Activated CD4-positive, alpha-beta T cell treated with anti-CD3 and anti-CD28 coated beads for 36 hours (primary cell): ENCODE measurements around the gene CNTN4. TPM values are rescaled to one million over a fixed set of nuclear protein-coding genes. Genes with fewer than 3 reads are reported as not detected.
"Not testable (repeated sequence)": the region's sequence is repeated elsewhere in the genome, so short reads cannot be mapped to it uniquely, and the experiment has no call there.

Experiments used
- ATAC-seq: fragments of 200-7000 bp; cut with Tn5 transposase; one replicate; pipeline ENCODE4 v1.10.0; 2021; ENCODE audit warnings: mild to moderate bottlenecking, moderate library complexity
- CTCF ChIA-PET: fragments of 350-600 bp; sonication (Branson Sonifier 250); formaldehyde crosslinking; loops from one replicate; lab custom pipeline; 2021; ENCODE audit warnings: antibody characterized with exemption; lab: Charles Lee
- POLR2A ChIA-PET: fragments of 350-600 bp; sonication (Branson Sonifier 250); formaldehyde crosslinking; loops from one replicate; lab custom pipeline; 2021; ENCODE audit warnings: antibody characterized with exemption, inconsistent platforms; lab: Charles Lee
- DNase-seq: peaks from one replicate; pipeline ENCODE4 v3.0.0-alpha.2; 2020
- H3K27ac Mint-ChIP-seq: one replicate; pipeline ENCODE4 v1.8.0; 2021; ENCODE audit warnings: mixed read lengths
- H3K27me3 Mint-ChIP-seq: one replicate; pipeline ENCODE4 v1.8.0; 2021; ENCODE audit warnings: mixed read lengths
- H3K36me3 Mint-ChIP-seq: one replicate; pipeline ENCODE4 v1.8.0; 2021; ENCODE audit warnings: low read depth, mixed read lengths
- H3K4me1 Mint-ChIP-seq: one replicate; pipeline ENCODE4 v1.8.0; 2021; ENCODE audit warnings: mixed read lengths
- H3K4me3 Mint-ChIP-seq: one replicate; pipeline ENCODE4 v1.8.0; 2021; ENCODE audit warnings: mild to moderate bottlenecking, moderate library complexity, mixed read lengths
- H3K9me3 Mint-ChIP-seq: one replicate; pipeline ENCODE4 v1.8.0; 2021; ENCODE audit warnings: low read depth, mixed read lengths
- intact Hi-C, 2 experiments: fragments of 100-400 bp; cut with DNase I in 1 of 2; cut with micrococcal nuclease in 1 of 2; formaldehyde crosslinking; loops; one replicate each; pipeline versions ENCODE4 v1.14.2 to v1.15.1; 2022 to 2024; cut with DNase I, micrococcal nuclease
- total RNA-seq, 2 experiments: library from RNA; stranded (reverse); gene quantifications; one replicate each; pipeline ENCODE4 v1.2.3, GENCODE V29; 2021

CNTN4 gene
- total RNA-seq, 2 experiments from 2014 or later: not detected

- ATAC-seq: no peak
- CTCF ChIA-PET: interaction anchor here (0.7 kb wide), 1 partner anchor 634 kb away, joined by 3 read pairs; no protein-coding TSS in a partner anchor
- no peaks in the 10 kb centered on the region for H3K9me3 Mint-ChIP-seq
- no peaks in the 10 kb centered on the region for H3K27me3 Mint-ChIP-seq
- POLR2A ChIA-PET: no interaction called here
- H3K4me3 Mint-ChIP-seq: no peak overlapping the region
- no peaks in the 10 kb centered on the region for H3K36me3 Mint-ChIP-seq
- no peaks in the 10 kb centered on the region for H3K4me1 Mint-ChIP-seq
- intact Hi-C loops: no loop called here
- DNase-seq: no peak
- no peak overlapping the region for H3K27ac Mint-ChIP-seq
Observed at GRCh38 chr3:2525968-2526367, 427.3 kb downstream of the CNTN4 start.

GRCh38 chr3:2526926-2527325 lies 428.3 kb downstream of the CNTN4 start:
- no peak overlapping the region for H3K4me3 Mint-ChIP-seq
- POLR2A ChIA-PET: no interaction called here

GRCh38 chr3:2527328-2527727 lies 428.7 kb downstream of the CNTN4 start:
- H3K36me3 Mint-ChIP-seq, CTCF ChIA-PET, ATAC-seq, H3K9me3 Mint-ChIP-seq, H3K4me1 Mint-ChIP-seq, H3K27ac Mint-ChIP-seq, intact Hi-C loops, H3K4me3 Mint-ChIP-seq, H3K27me3 Mint-ChIP-seq, POLR2A ChIA-PET, DNase-seq: not testable (repeated sequence)

More at GRCh38 chr3:2526926-2527325, 428.3 kb downstream of the CNTN4 start:
- intact Hi-C loops: no loop called here
- CTCF ChIA-PET: no interaction called here
- H3K4me1 Mint-ChIP-seq: no peaks in the 10 kb centered on the region
- no peaks in the 10 kb centered on the region for H3K36me3 Mint-ChIP-seq
- H3K9me3 Mint-ChIP-seq: no peaks in the 10 kb centered on the region
- no peak for DNase-seq
- no peak for ATAC-seq
- no peak overlapping the region for H3K27ac Mint-ChIP-seq
- H3K27me3 Mint-ChIP-seq: no peaks in the 10 kb centered on the region

GRCh38 chr3:2534767-2535166 lies 436.1 kb downstream of the CNTN4 start:
- H3K4me1 Mint-ChIP-seq, intact Hi-C loops, CTCF ChIA-PET, H3K36me3 Mint-ChIP-seq, DNase-seq, H3K27ac Mint-ChIP-seq, POLR2A ChIA-PET, H3K27me3 Mint-ChIP-seq, H3K9me3 Mint-ChIP-seq, ATAC-seq, H3K4me3 Mint-ChIP-seq: not testable (repeated sequence)

- DNase-seq: no peak
- intact Hi-C loops: no loop called here
- Mint-ChIP-seq H3K4me1 (no peaks in the 10 kb centered on the region), H3K27me3 (peaks cover 1% of the 10 kb centered on the region), H3K27ac (no peak overlapping the region), H3K4me3 (no peak overlapping the region), H3K9me3 (peaks cover 3% of the 10 kb centered on the region), H3K36me3 (no peaks in the 10 kb centered on the region)
- ChIA-PET POLR2A (no interaction called here), CTCF (no interaction called here)
- ATAC-seq: no peak
Observed at GRCh38 chr3:2535206-2535605, 436.5 kb downstream of the CNTN4 start.

GRCh38 chr3:2536575-2536974 lies 437.9 kb downstream of the CNTN4 start:
- intact Hi-C loops: no loop called here
- no peak for ATAC-seq
- ChIA-PET CTCF (no interaction called here), POLR2A (no interaction called here)
- Mint-ChIP-seq H3K27ac (no peak overlapping the region), H3K9me3 (peaks cover 3% of the 10 kb centered on the region), H3K36me3 (no peaks in the 10 kb centered on the region), H3K4me1 (no peaks in the 10 kb centered on the region), H3K27me3 (peaks cover 2% of the 10 kb centered on the region), H3K4me3 (no peak overlapping the region)
- DNase-seq: no peak

- Mint-ChIP-seq H3K4me1 (no peaks in the 10 kb centered on the region), H3K4me3 (no peak overlapping the region), H3K27ac (no peak overlapping the region), H3K27me3 (peaks cover 2% of the 10 kb centered on the region), H3K9me3 (no peaks in the 10 kb centered on the region), H3K36me3 (no peaks in the 10 kb centered on the region)
- ATAC-seq (no peak), DNase-seq (peak; percentile 20)
- CTCF ChIA-PET: no interaction called here
- POLR2A ChIA-PET: no interaction called here
- intact Hi-C loops: no loop called here
Observed at GRCh38 chr3:2540115-2540514, 441.4 kb downstream of the CNTN4 start.

GRCh38 chr3:2543247-2543646 lies 444.6 kb downstream of the CNTN4 start:
- intact Hi-C loops: no loop called here
- DNase-seq (no peak), ATAC-seq (no peak)
- Mint-ChIP-seq H3K9me3 (no peaks in the 10 kb centered on the region), H3K4me1 (no peaks in the 10 kb centered on the region), H3K36me3 (no peaks in the 10 kb centered on the region), H3K27ac (no peak overlapping the region), H3K27me3 (peaks cover 2% of the 10 kb centered on the region), H3K4me3 (no peak overlapping the region)
- CTCF ChIA-PET: interaction anchor here (0.6 kb wide), 1 partner anchor 113 kb away, joined by 3 read pairs; no protein-coding TSS in a partner anchor
- POLR2A ChIA-PET: no interaction called here

- no peak overlapping the region for H3K4me3 Mint-ChIP-seq
- H3K27ac Mint-ChIP-seq: no peak overlapping the region
- H3K36me3 Mint-ChIP-seq: no peaks in the 10 kb centered on the region
- intact Hi-C loops: no loop called here
- H3K27me3 Mint-ChIP-seq: peaks cover 2% of the 10 kb centered on the region
- ATAC-seq: no peak
- DNase-seq: no peak
- no peaks in the 10 kb centered on the region for H3K9me3 Mint-ChIP-seq
- ChIA-PET POLR2A (no interaction called here), CTCF (no interaction called here)
- H3K4me1 Mint-ChIP-seq: no peaks in the 10 kb centered on the region
Observed at GRCh38 chr3:2544212-2544611, 445.5 kb downstream of the CNTN4 start.

GRCh38 chr3:2544718-2545117 lies 446.1 kb downstream of the CNTN4 start:
- POLR2A ChIA-PET: no interaction called here
- Mint-ChIP-seq H3K4me1 (no peaks in the 10 kb centered on the region), H3K27ac (no peak overlapping the region), H3K27me3 (peaks cover 2% of the 10 kb centered on the region), H3K4me3 (no peak overlapping the region), H3K9me3 (no peaks in the 10 kb centered on the region), H3K36me3 (no peaks in the 10 kb centered on the region)
- CTCF ChIA-PET: interaction anchor here (0.7 kb wide), 1 partner anchor 160 kb away, joined by 3 read pairs; no protein-coding TSS in a partner anchor
- no peak for ATAC-seq
- intact Hi-C loops: no loop called here
- no peak for DNase-seq

- Mint-ChIP-seq H3K36me3 (no peaks in the 10 kb centered on the region), H3K27me3 (no peaks in the 10 kb centered on the region), H3K4me3 (no peak overlapping the region), H3K27ac (no peak overlapping the region), H3K4me1 (no peaks in the 10 kb centered on the region), H3K9me3 (no peaks in the 10 kb centered on the region)
- intact Hi-C loops: no loop called here
- no peak for DNase-seq
- POLR2A ChIA-PET: interaction anchor here (0.7 kb wide), 1 partner anchor 72 kb away, joined by 3 read pairs; no protein-coding TSS in a partner anchor
- ATAC-seq: no peak
- CTCF ChIA-PET: no interaction called here
Observed at GRCh38 chr3:2547049-2547448, 448.4 kb downstream of the CNTN4 start.

GRCh38 chr3:2554656-2555055 lies 456.0 kb downstream of the CNTN4 start:
- no peak for ATAC-seq
- Mint-ChIP-seq H3K36me3 (no peaks in the 10 kb centered on the region), H3K4me1 (no peaks in the 10 kb centered on the region), H3K9me3 (no peaks in the 10 kb centered on the region), H3K27me3 (no peaks in the 10 kb centered on the region), H3K27ac (no peak overlapping the region), H3K4me3 (no peak overlapping the region)
- intact Hi-C loops: no loop called here
- DNase-seq: no peak
- ChIA-PET CTCF (no interaction called here), POLR2A (no interaction called here)

GRCh38 chr3:2558796-2559195 lies 460.1 kb downstream of the CNTN4 start:
- DNase-seq (no peak), ATAC-seq (no peak)
- Mint-ChIP-seq H3K9me3 (no peaks in the 10 kb centered on the region), H3K27ac (no peak overlapping the region), H3K36me3 (no peaks in the 10 kb centered on the region), H3K4me3 (no peak overlapping the region), H3K27me3 (no peaks in the 10 kb centered on the region), H3K4me1 (no peaks in the 10 kb centered on the region)
- ChIA-PET POLR2A (no interaction called here), CTCF (no interaction called here)
- intact Hi-C loops: no loop called here
